ENCODE results near the gene CUL1.

Gene CUL1

GRCh38 chr7:148715027-148715426, 16.3 kb downstream of the CUL1 start:
- H3K79me2 ChIP-seq (ENCODE audit: control insufficient read depth, low read length): peaks cover 100% of the 10 kb centered on the region
- H3K9me3 ChIP-seq (ENCODE audit: control insufficient read depth, insufficient read depth, low read length): no peaks in the 10 kb centered on the region
- no peaks in the 10 kb centered on the region for H3K27me3 ChIP-seq (ENCODE audit: control insufficient read depth, low read length)
- H3F3A ChIP-seq (ENCODE audit: control insufficient read depth, insufficient read depth): peaks cover 13% of the 10 kb centered on the region
- H3K4me2 ChIP-seq (ENCODE audit: low read length): peak overlapping the region; percentile 8; the same call in 1 of the 2 replicates
- H4K20me1 ChIP-seq (ENCODE audit: control insufficient read depth, insufficient read depth, low read depth, low read length): peaks cover 81% of the 10 kb centered on the region
- H3K4me3 ChIP-seq (ENCODE audit: low read length): no peak overlapping the region
- H3K36me3 ChIP-seq (ENCODE audit: control insufficient read depth, low read length): peaks cover 32% of the 10 kb centered on the region
- H3K27ac ChIP-seq (ENCODE audit: low read depth, low read length): no peak overlapping the region
- TF ChIP-seq EZH2phosphoT487 (IDR thresholded peaks at IDR 0.05; ENCODE audit: borderline replicate concordance, low read length) (no peak), CTCF (IDR thresholded peaks at IDR 0.05; ENCODE audit: low read depth, low read length, poor library complexity, severe bottlenecking) (no peak)
- H3K4me1 ChIP-seq (ENCODE audit: control insufficient read depth, low read length): peaks cover 50% of the 10 kb centered on the region
- no peaks in the 10 kb centered on the region for H3K9me2 ChIP-seq (replicated peaks; ENCODE audit: control insufficient read depth, low read length)

- Histone ChIP-seq H4K20me1 (ENCODE audit: control insufficient read depth, insufficient read depth, low read depth, low read length) (peaks cover 77% of the 10 kb centered on the region), H3K4me1 (ENCODE audit: control insufficient read depth, low read length) (peaks cover 27% of the 10 kb centered on the region)
Measured at GRCh38 chr7:148717266-148717793, 18.6 kb downstream of the CUL1 start.

GRCh38 chr7:148718431-148718830, 19.7 kb downstream of the CUL1 start:
- H3K4me2 ChIP-seq (ENCODE audit: low read length): no peak overlapping the region
- no peaks in the 10 kb centered on the region for H3K27me3 ChIP-seq (ENCODE audit: control insufficient read depth, low read length)
- H3K27ac ChIP-seq (ENCODE audit: low read depth, low read length): no peak overlapping the region
- H3F3A ChIP-seq (ENCODE audit: control insufficient read depth, insufficient read depth): no peaks in the 10 kb centered on the region
- peaks cover 20% of the 10 kb centered on the region for H3K36me3 ChIP-seq (ENCODE audit: control insufficient read depth, low read length)
- no peaks in the 10 kb centered on the region for H3K9me3 ChIP-seq (ENCODE audit: control insufficient read depth, insufficient read depth, low read length)
- TF ChIP-seq EZH2phosphoT487 (IDR thresholded peaks at IDR 0.05; ENCODE audit: borderline replicate concordance, low read length): no peak
- TF ChIP-seq CTCF (IDR thresholded peaks at IDR 0.05; ENCODE audit: low read depth, low read length, poor library complexity, severe bottlenecking): no peak
- peaks cover 100% of the 10 kb centered on the region for H3K79me2 ChIP-seq (ENCODE audit: control insufficient read depth, low read length)
- no peak overlapping the region for H3K4me3 ChIP-seq (ENCODE audit: low read length)
- H3K4me1 ChIP-seq (ENCODE audit: control insufficient read depth, low read length): peaks cover 18% of the 10 kb centered on the region
- H3K9me2 ChIP-seq (replicated peaks; ENCODE audit: control insufficient read depth, low read length): no peaks in the 10 kb centered on the region
- H4K20me1 ChIP-seq (ENCODE audit: control insufficient read depth, insufficient read depth, low read depth, low read length): peaks cover 78% of the 10 kb centered on the region

More at GRCh38 chr7:148717266-148717793, 18.6 kb downstream of the CUL1 start:
- Histone ChIP-seq H3K79me2 (ENCODE audit: control insufficient read depth, low read length) (peaks cover 100% of the 10 kb centered on the region), H3K4me2 (ENCODE audit: low read length) (no peak overlapping the region), H3K27me3 (ENCODE audit: control insufficient read depth, low read length) (no peaks in the 10 kb centered on the region), H3K9me3 (ENCODE audit: control insufficient read depth, insufficient read depth, low read length) (no peaks in the 10 kb centered on the region), H3K4me3 (ENCODE audit: low read length) (no peak overlapping the region), H3K36me3 (ENCODE audit: control insufficient read depth, low read length) (peaks cover 20% of the 10 kb centered on the region), H3K27ac (ENCODE audit: low read depth, low read length) (no peak overlapping the region), H3F3A (ENCODE audit: control insufficient read depth, insufficient read depth) (peaks cover 4% of the 10 kb centered on the region; the same call in 1 of the 2 replicates), H3K9me2 (replicated peaks; ENCODE audit: control insufficient read depth, low read length) (no peaks in the 10 kb centered on the region)
- TF ChIP-seq CTCF (IDR thresholded peaks at IDR 0.05; ENCODE audit: low read depth, low read length, poor library complexity, severe bottlenecking): no peak
- no peak for TF ChIP-seq EZH2phosphoT487 (IDR thresholded peaks at IDR 0.05; ENCODE audit: borderline replicate concordance, low read length)
